PFSK-1 (cell line): ENCODE results near the gene SMAD4.

Experiments
- POLR2AphosphoS5 ChIP-seq: IDR thresholded peaks from 2 replicates; pipeline ENCODE4 v1.6.1; 2012; ENCODE audit warnings: low read depth, mild to moderate bottlenecking, control low read depth, low read length, moderate library complexity
- TAF1 ChIP-seq: IDR thresholded peaks from 2 replicates; pipeline ENCODE4 v1.6.1; 2012; ENCODE audit warnings: low read length, control low read depth, borderline replicate concordance; ENCODE audit not compliant: insufficient read depth

GRCh38 chr18:51107598-51108305 is 77.7 kb downstream of the SMAD4 start:
- TF ChIP-seq POLR2AphosphoS5: no peak
- no peak for TF ChIP-seq TAF1
